NCI-H748 (cell line): ENCODE measurements around the gene GPR141.
A peak's percentile ranks its signal among the peaks of the same experiment; 100 is the strongest.
"Not testable (repeated sequence)": the region's sequence is repeated elsewhere in the genome, so short reads cannot be mapped to it uniquely, and the experiment has no call there.

ENCODE experiments used
- DNase-seq: peaks from one replicate; lab custom pipeline; 2025; ENCODE audit not compliant: unreplicated experiment; lab: John Stamatoyannopoulos, UW

GPR141 gene

GRCh38 chr7:37684927-37685326 is 1.4 kb downstream of the GPR141 start:
- DNase-seq, result no peak

DNA sequence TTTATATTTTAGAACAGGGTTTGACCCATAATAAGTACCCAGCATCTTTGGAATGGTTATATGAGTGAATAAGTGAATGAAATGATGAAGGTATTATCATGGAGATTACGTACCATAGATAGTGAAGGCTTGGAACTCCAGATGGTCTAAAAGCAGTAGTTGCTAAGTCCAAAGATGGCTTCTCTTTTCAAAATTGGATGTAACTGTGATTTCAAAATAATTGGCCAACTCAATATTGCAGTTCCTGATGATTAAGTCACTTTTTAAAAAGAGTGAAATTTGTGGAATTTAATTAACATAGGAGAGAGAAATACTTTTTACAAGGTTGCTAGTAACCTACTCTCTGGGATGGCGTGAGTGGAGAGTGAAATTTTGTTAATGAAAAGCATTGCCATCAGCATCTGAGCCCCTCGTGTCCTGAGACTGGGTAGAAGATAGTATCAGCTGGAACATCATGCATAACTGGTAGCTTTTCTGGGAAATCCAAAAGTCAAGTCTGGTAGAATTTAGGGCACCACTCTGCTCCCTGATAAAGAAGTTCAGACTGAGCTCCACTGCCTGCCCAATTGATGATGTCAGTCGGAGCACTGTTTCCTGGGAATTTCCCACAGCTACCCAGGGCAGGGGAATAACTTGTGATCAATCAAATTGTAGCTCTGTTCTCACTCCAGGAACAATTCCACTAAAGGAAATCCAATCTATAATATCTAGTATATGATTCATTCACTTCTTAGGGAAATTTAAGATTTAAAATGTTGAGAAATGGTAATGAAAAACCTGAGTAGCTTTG is 3.2 kb downstream of the GPR141 start:
- DNase-seq, result no peak

DNA sequence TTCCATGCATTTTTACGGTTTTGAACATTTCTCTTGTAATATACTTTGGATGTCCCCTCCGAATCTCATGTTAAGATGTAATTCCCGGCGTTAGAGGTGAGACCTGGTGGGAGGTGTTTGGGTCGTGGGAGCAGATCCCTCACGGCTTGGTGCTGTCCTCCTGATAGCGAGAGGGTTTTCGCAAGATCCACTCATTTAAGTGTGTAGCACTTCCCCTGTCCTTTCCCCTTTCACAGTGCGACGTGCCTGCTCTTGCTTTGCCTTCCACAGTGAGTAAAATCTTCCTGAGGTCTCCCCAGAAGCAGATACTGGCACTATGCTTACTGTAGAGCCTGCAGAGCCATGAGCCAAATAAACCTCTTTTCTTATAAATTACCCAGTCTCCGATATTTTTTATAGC is 6.6 kb downstream of the GPR141 start:
- DNase-seq, result no peak

- DNase-seq, result no peak
These were observed 10.9 kb downstream of the GPR141 start for GRCh38 chr7:37694208-37695094.

DNA sequence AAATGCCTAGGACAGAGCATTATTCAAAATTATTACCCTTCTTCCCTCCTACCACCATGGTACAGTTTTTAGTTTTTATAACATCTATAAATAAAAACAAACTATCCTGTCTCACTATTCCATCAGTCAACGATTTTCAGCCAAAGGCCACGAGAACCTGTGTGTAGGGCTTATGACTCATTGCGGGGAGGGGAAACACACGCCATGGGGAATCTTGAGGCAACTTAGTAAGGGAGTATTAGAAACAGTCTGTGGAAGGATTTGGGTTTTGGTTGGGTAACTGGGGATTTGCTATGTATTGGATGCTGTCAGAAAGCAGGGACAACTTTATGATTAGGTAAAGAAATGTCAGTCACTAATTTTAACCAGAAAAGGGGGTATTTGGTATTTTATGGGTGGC is 14.7 kb downstream of the GPR141 start:
- no peak for DNase-seq

DNA sequence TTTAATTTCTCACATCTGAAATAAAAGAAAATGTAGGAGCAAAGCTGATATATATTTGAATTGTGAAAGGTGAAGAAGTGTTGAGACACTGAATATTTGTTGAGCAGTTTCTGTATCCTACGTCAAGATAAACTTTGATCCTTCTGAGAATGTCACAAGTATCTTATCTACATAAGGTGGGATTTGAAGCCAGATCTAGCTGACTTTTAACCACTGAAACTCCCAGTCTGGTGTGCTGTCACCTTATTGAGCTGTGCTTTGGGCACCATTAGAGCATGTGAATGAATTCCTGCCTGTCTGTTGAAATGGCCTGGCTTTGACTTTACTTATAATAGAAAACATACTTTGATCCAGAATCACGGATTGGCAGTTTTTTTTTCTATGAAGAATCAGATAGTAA is 15.2 kb downstream of the GPR141 start:
- no peak for DNase-seq

- no peak for DNase-seq
These were observed 18.2 kb downstream of the GPR141 start for GRCh38 chr7:37701769-37702168.

- no peak for DNase-seq
These were observed 19.8 kb downstream of the GPR141 start for GRCh38 chr7:37703361-37703760.

DNA sequence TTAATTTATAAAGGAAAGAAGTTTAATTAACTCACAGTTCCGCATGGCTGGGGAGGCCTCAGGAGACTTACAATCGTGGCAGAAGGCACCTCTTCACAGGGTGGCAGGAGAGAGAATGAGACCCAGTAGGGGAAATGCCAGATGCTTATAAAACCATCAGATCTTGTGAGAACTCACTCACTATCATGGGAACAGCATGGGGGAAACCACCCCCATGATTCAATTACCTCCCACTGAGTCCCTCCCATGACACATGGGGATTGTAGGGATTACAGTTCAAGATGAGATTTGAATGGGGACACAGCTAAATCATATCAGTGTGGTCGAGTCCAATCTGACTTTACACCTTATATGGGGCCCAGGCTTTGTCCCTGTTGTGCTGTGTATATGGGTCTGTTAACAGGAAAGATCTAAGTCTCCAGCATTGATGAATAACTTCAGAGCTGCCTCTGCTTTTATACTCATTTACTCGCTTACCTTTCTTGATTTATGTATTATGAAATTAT is 20.8 kb downstream of the GPR141 start:
- DNase-seq, result not testable (repeated sequence)

GRCh38 chr7:37705976-37706375 is 22.4 kb downstream of the GPR141 start:
- DNase-seq, result peak; percentile 28

DNA sequence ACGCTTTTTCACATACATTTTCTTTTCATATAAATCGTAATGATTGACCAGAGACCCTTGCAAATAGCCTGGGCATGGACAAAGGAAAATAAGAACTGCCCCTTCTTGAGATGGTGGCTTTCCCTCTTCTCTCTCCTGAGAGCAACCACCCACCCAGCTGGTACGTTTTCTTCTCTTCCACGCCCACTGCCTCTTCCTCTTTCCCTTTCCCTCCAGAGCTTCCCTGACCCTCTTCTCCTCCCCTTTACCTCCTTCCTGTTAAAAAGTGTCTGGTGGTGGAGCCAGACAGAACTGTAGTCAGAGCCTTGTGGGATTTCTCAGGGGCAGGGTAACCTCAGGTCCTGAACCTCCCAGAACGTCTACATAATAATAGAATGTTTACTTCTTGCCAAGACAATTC is 23.2 kb downstream of the GPR141 start:
- DNase-seq, result no peak

DNA sequence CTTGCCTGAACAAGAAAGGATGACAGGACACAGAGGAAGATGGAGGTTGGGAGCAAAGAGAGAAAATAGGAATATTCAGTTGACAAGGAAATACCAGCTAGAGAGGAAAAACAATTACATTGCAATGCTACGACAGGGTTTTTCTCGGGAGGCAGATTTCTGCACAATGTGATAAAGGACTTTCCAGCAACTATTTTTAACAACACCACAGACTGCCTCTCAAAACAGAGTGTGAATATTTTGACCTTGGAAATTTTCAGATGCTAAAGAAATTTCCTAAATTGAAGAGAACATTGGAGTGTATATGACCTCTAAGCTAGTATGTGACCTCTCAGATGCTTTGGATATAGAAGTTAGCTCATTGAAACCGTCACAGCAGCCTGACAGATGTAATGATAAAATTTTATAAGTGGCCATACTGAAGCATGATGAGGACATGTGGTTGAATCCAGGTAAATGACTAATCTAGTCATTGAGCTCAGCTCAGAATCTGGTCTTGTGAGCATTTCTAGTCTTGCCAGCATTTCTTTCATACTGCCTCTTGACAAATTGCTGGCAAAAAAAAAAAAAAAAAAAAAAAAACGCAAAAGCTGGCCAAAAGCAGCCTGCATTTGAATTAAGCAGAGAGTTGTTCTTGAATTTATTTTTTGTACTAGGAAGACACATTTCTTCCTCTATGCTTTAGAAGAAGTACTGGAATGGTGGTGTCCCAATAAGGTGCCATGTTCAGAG is 24.4 kb downstream of the GPR141 start:
- DNase-seq, result no peak

GRCh38 chr7:37709631-37710509 is 26.3 kb downstream of the GPR141 start:
- DNase-seq, result no peak

DNA sequence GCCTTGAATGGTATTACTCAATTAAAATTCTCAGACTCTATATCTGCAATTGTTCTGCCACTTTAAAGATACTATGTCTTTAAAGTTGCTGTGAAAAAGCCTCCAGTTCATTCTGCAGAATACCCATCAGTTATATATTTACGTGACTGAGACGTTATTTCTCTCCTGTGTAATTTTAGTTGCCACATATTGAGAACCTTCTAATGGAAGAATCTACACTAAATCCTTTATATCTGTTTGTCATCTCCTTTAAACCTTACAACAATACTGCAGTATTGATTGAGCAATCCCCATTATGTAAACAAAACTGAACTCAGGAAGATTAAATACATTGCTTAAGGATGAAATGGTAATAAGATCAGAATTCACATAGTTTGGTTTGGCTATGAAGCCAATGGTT is 30.0 kb downstream of the GPR141 start:
- no peak for DNase-seq

GRCh38 chr7:37714606-37715005 is 31.0 kb downstream of the GPR141 start:
- no peak for DNase-seq

GRCh38 chr7:37718585-37718984 is 35.0 kb downstream of the GPR141 start:
- DNase-seq, result no peak

- no peak for DNase-seq
These were observed 35.5 kb downstream of the GPR141 start for GRCh38 chr7:37719077-37719476.

- DNase-seq, result no peak
These were observed 41.2 kb downstream of the GPR141 start for GRCh38 chr7:37724732-37725131.

GRCh38 chr7:37726016-37726415 is 42.5 kb downstream of the GPR141 start:
- DNase-seq, result no peak

- no peak for DNase-seq
These were observed 45.2 kb downstream of the GPR141 start for GRCh38 chr7:37728747-37729146.
